ENCODE results near the gene GPR17.

The GPR17 gene

GRCh38 chr2:127652786-127653357 is 6.9 kb downstream of the GPR17 start:
- no peak overlapping the region for H3K9ac ChIP-seq (ENCODE audit: low read length)
- H3K9me3 ChIP-seq (ENCODE audit: insufficient read depth, low read length), result no peaks in the 10 kb centered on the region
- H3K27ac ChIP-seq (ENCODE audit: low read depth, low read length), result no peak overlapping the region
- H3K9me2 ChIP-seq (replicated peaks; ENCODE audit: insufficient read depth, low read length), result no peaks in the 10 kb centered on the region
- H3K4me3 ChIP-seq (ENCODE audit: insufficient read depth, low read length, poor library complexity, severe bottlenecking), result no peak overlapping the region
- H3K27me3 ChIP-seq (ENCODE audit: low read length), result no peaks in the 10 kb centered on the region
- H3K36me3 ChIP-seq (ENCODE audit: low read length), result no peaks in the 10 kb centered on the region
- no peak overlapping the region for H3K4me2 ChIP-seq (ENCODE audit: low read depth, low read length, poor library complexity, severe bottlenecking)
- no peaks in the 10 kb centered on the region for H3F3A ChIP-seq (ENCODE audit: insufficient read depth)
- H2AFZ ChIP-seq (ENCODE audit: low read depth, low read length, severe bottlenecking), result no peak overlapping the region
- no peaks in the 10 kb centered on the region for H4K20me1 ChIP-seq (ENCODE audit: low read depth, low read length)
- H3K79me2 ChIP-seq (ENCODE audit: insufficient read depth, low read length), result no peaks in the 10 kb centered on the region
- no peak for TF ChIP-seq EZH2phosphoT487 (conservative IDR thresholded peaks at IDR 0.05; ENCODE audit: low read length)
- no peak for TF ChIP-seq CTCF (IDR thresholded peaks at IDR 0.05; ENCODE audit: insufficient read depth, low read length, poor library complexity, severe bottlenecking)

GRCh38 chr2:127653421-127654083 is 7.6 kb downstream of the GPR17 start:
- Histone ChIP-seq H3K79me2 (ENCODE audit: insufficient read depth, low read length) (no peaks in the 10 kb centered on the region), H3K27ac (ENCODE audit: low read depth, low read length) (no peak overlapping the region), H3K36me3 (ENCODE audit: low read length) (no peaks in the 10 kb centered on the region), H3K9ac (ENCODE audit: low read length) (no peak overlapping the region), H4K20me1 (ENCODE audit: low read depth, low read length) (no peaks in the 10 kb centered on the region), H3K9me3 (ENCODE audit: insufficient read depth, low read length) (no peaks in the 10 kb centered on the region), H3K4me3 (ENCODE audit: insufficient read depth, low read length, poor library complexity, severe bottlenecking) (no peak overlapping the region), H2AFZ (ENCODE audit: low read depth, low read length, severe bottlenecking) (no peak overlapping the region), H3F3A (ENCODE audit: insufficient read depth) (no peaks in the 10 kb centered on the region), H3K27me3 (ENCODE audit: low read length) (no peaks in the 10 kb centered on the region), H3K9me2 (replicated peaks; ENCODE audit: insufficient read depth, low read length) (no peaks in the 10 kb centered on the region), H3K4me2 (ENCODE audit: low read depth, low read length, poor library complexity, severe bottlenecking) (no peak overlapping the region)
- TF ChIP-seq EZH2phosphoT487 (conservative IDR thresholded peaks at IDR 0.05; ENCODE audit: low read length) (no peak), CTCF (IDR thresholded peaks at IDR 0.05; ENCODE audit: insufficient read depth, low read length, poor library complexity, severe bottlenecking) (no peak)

DNA sequence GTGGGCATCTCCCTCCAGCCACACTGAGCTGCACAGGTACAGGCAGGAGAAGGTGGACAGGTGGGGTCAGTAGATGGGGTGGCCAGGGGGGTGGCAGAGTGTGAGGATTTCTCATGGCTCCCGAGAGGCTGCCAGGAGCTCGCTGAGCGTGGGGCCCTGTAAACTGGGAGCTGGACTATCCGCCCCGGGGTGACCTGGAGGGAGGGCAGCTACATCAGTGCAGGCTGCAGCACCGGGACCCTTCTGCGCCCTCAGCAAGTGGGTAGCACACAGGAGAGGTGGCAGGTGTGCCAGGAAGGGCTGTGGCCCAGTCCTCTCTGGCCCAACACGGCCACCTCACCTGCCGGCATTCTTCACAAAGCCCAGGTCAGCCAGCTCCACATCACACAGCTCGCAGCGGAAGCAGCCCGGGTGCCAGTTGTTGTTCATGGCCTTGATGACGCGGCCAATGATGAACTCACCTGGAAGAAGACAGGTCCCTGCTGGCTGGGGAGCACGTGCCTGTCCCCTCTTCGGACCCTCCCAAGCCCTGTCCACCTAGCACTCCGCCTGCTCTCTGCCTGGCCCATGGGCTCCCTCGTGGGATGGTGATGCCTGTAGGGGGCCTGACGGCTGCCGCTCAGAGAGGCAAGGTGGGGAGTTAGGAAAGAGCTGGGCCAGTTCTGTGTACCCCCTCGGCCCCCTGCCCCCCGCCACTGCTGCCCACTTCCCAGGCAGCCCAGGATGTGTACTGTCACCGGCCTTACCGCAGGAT is 8.3 kb downstream of the GPR17 start:
- Histone ChIP-seq H3K27me3 (ENCODE audit: low read length) (no peaks in the 10 kb centered on the region), H3K4me2 (ENCODE audit: low read depth, low read length, poor library complexity, severe bottlenecking) (no peak overlapping the region), H2AFZ (ENCODE audit: low read depth, low read length, severe bottlenecking) (no peak overlapping the region), H3K9me2 (replicated peaks; ENCODE audit: insufficient read depth, low read length) (no peaks in the 10 kb centered on the region), H3K27ac (ENCODE audit: low read depth, low read length) (no peak overlapping the region), H3K36me3 (ENCODE audit: low read length) (no peaks in the 10 kb centered on the region), H3K79me2 (ENCODE audit: insufficient read depth, low read length) (no peaks in the 10 kb centered on the region), H3K9ac (ENCODE audit: low read length) (no peak overlapping the region), H4K20me1 (ENCODE audit: low read depth, low read length) (no peaks in the 10 kb centered on the region), H3F3A (ENCODE audit: insufficient read depth) (no peaks in the 10 kb centered on the region), H3K9me3 (ENCODE audit: insufficient read depth, low read length) (no peaks in the 10 kb centered on the region), H3K4me3 (ENCODE audit: insufficient read depth, low read length, poor library complexity, severe bottlenecking) (no peak overlapping the region)
- TF ChIP-seq CTCF (IDR thresholded peaks at IDR 0.05; ENCODE audit: insufficient read depth, low read length, poor library complexity, severe bottlenecking), result no peak
- no peak for TF ChIP-seq EZH2phosphoT487 (conservative IDR thresholded peaks at IDR 0.05; ENCODE audit: low read length)

All from SU-DHL-6 (cell line).